Measurements from ENCODE around the gene SULT1E1.

GRCh38 chr4:69860052-69860451, at the start of gene SULT1E1:
- TF ChIP-seq CTCF (tag by site-specific recombination; IDR thresholded peaks at IDR 0.05) (no peak), ZNF280C (tag by site-specific recombination; IDR thresholded peaks at IDR 0.05) (no peak), ZNF37A (tag by site-specific recombination; IDR thresholded peaks at IDR 0.05) (no peak), ZNF140 (tag by site-specific recombination; IDR thresholded peaks at IDR 0.05) (no peak), ZBTB7A (tag by site-specific recombination; IDR thresholded peaks at IDR 0.05; ENCODE audit: low read depth) (no peak), ZNF76 (tag by site-specific recombination; IDR thresholded peaks at IDR 0.05; ENCODE audit: borderline replicate concordance, low read depth) (no peak), ZNF639 (tag by site-specific recombination; IDR thresholded peaks at IDR 0.05) (no peak), SP3 (tag by site-specific recombination; IDR thresholded peaks at IDR 0.05) (no peak), FEZF1 (tag by site-specific recombination; IDR thresholded peaks at IDR 0.05) (no peak)

Data from HEK293 (cell line).